ENCODE data around the gene VWA8.

The VWA8 gene

GRCh38 chr13:41960637-41961465 is at the start of gene VWA8:
VWA8 (minus strand) TSS chr13:41961109; CDS start chr13:41961015, 94 bp downstream.
- Histone ChIP-seq H3K9ac (ENCODE audit: low read length in 2 of 2) (peak within 1 kb of the TSS; percentile 88 to 91), H3K27me3 (ENCODE audit: control insufficient read depth in 1 of 2, insufficient read depth in 2 of 2, low read length in 2 of 2) (no peaks in the 10 kb centered on the region), H3K4me1 (ENCODE audit: control insufficient read depth, insufficient read depth, low read length) (peaks cover 3% of the 10 kb centered on the region), H3K27ac (ENCODE audit: low read length) (peak within 1 kb of the TSS; percentile 76), H3K4me3 (ENCODE audit: low read length in 2 of 2) (peak within 1 kb of the TSS; percentile 54 to 87), H3K36me3 (ENCODE audit: control insufficient read depth in 2 of 2, insufficient read depth in 2 of 2, low read length in 2 of 2) (no peaks in the 10 kb centered on the region), H3K9me3 (ENCODE audit: control insufficient read depth in 2 of 2, low read length in 2 of 2) (no peaks in the 10 kb centered on the region)

GRCh38 chr13:42009057-42009456 is 48.1 kb upstream of the VWA8 start:
- H3K9me3 ChIP-seq (ENCODE audit: control insufficient read depth in 2 of 2, low read length in 2 of 2), result no peaks in the 10 kb centered on the region
- H3K27me3 ChIP-seq (ENCODE audit: control insufficient read depth in 1 of 2, insufficient read depth in 2 of 2, low read length in 2 of 2), result no peaks in the 10 kb centered on the region
- no peak overlapping the region for H3K4me3 ChIP-seq (ENCODE audit: low read length in 2 of 2)
- peaks cover 9% of the 10 kb centered on the region for H3K4me1 ChIP-seq (ENCODE audit: control insufficient read depth, insufficient read depth, low read length)
- no peak overlapping the region for H3K27ac ChIP-seq (ENCODE audit: low read length)
- H3K9ac ChIP-seq (ENCODE audit: low read length in 2 of 2), result no peak overlapping the region
- no peaks in the 10 kb centered on the region for H3K36me3 ChIP-seq (ENCODE audit: control insufficient read depth in 2 of 2, insufficient read depth in 2 of 2, low read length in 2 of 2)

GRCh38 chr13:42007844-42008243 is 46.9 kb upstream of the VWA8 start:
- Histone ChIP-seq H3K9me3 (ENCODE audit: control insufficient read depth in 2 of 2, low read length in 2 of 2) (no peaks in the 10 kb centered on the region), H3K27ac (ENCODE audit: low read length) (no peak overlapping the region), H3K4me1 (ENCODE audit: control insufficient read depth, insufficient read depth, low read length) (peaks cover 9% of the 10 kb centered on the region), H3K36me3 (ENCODE audit: control insufficient read depth in 2 of 2, insufficient read depth in 2 of 2, low read length in 2 of 2) (no peaks in the 10 kb centered on the region), H3K4me3 (ENCODE audit: low read length in 2 of 2) (no peak overlapping the region), H3K27me3 (ENCODE audit: control insufficient read depth in 1 of 2, insufficient read depth in 2 of 2, low read length in 2 of 2) (no peaks in the 10 kb centered on the region), H3K9ac (ENCODE audit: low read length in 2 of 2) (no peak overlapping the region)

GRCh38 chr13:42002066-42002465 is 41.2 kb upstream of the VWA8 start:
- no peaks in the 10 kb centered on the region for H3K27me3 ChIP-seq (ENCODE audit: control insufficient read depth in 1 of 2, insufficient read depth in 2 of 2, low read length in 2 of 2)
- H3K4me3 ChIP-seq (ENCODE audit: low read length in 2 of 2), result no peak overlapping the region
- no peaks in the 10 kb centered on the region for H3K36me3 ChIP-seq (ENCODE audit: control insufficient read depth in 2 of 2, insufficient read depth in 2 of 2, low read length in 2 of 2)
- no peaks in the 10 kb centered on the region for H3K9me3 ChIP-seq (ENCODE audit: control insufficient read depth in 2 of 2, low read length in 2 of 2)
- H3K27ac ChIP-seq (ENCODE audit: low read length), result no peak overlapping the region
- no peak overlapping the region for H3K9ac ChIP-seq (ENCODE audit: low read length in 2 of 2)
- H3K4me1 ChIP-seq (ENCODE audit: control insufficient read depth, insufficient read depth, low read length), result peaks cover 5% of the 10 kb centered on the region

GRCh38 chr13:42001580-42001979 is 40.7 kb upstream of the VWA8 start:
- Histone ChIP-seq H3K4me3 (ENCODE audit: low read length in 2 of 2) (peak overlapping the region in 1 of 2 donors; percentile 36), H3K9me3 (ENCODE audit: control insufficient read depth in 2 of 2, low read length in 2 of 2) (no peaks in the 10 kb centered on the region), H3K4me1 (ENCODE audit: control insufficient read depth, insufficient read depth, low read length) (peaks cover 5% of the 10 kb centered on the region), H3K9ac (ENCODE audit: low read length in 2 of 2) (no peak overlapping the region), H3K27me3 (ENCODE audit: control insufficient read depth in 1 of 2, insufficient read depth in 2 of 2, low read length in 2 of 2) (no peaks in the 10 kb centered on the region), H3K27ac (ENCODE audit: low read length) (no peak overlapping the region), H3K36me3 (ENCODE audit: control insufficient read depth in 2 of 2, insufficient read depth in 2 of 2, low read length in 2 of 2) (no peaks in the 10 kb centered on the region)

GRCh38 chr13:42000846-42001245 is 39.9 kb upstream of the VWA8 start:
- no peaks in the 10 kb centered on the region for H3K9me3 ChIP-seq (ENCODE audit: control insufficient read depth in 2 of 2, low read length in 2 of 2)
- no peaks in the 10 kb centered on the region for H3K36me3 ChIP-seq (ENCODE audit: control insufficient read depth in 2 of 2, insufficient read depth in 2 of 2, low read length in 2 of 2)
- H3K27me3 ChIP-seq (ENCODE audit: control insufficient read depth in 1 of 2, insufficient read depth in 2 of 2, low read length in 2 of 2), result no peaks in the 10 kb centered on the region
- no peak overlapping the region for H3K27ac ChIP-seq (ENCODE audit: low read length)
- peaks cover 5% of the 10 kb centered on the region for H3K4me1 ChIP-seq (ENCODE audit: control insufficient read depth, insufficient read depth, low read length)
- no peak overlapping the region for H3K9ac ChIP-seq (ENCODE audit: low read length in 2 of 2)
- no peak overlapping the region for H3K4me3 ChIP-seq (ENCODE audit: low read length in 2 of 2)

GRCh38 chr13:41997396-41997795 is 36.5 kb upstream of the VWA8 start:
- H3K4me1 ChIP-seq (ENCODE audit: control insufficient read depth, insufficient read depth, low read length), result peaks cover 5% of the 10 kb centered on the region
- H3K27me3 ChIP-seq (ENCODE audit: control insufficient read depth in 1 of 2, insufficient read depth in 2 of 2, low read length in 2 of 2), result no peaks in the 10 kb centered on the region
- no peaks in the 10 kb centered on the region for H3K36me3 ChIP-seq (ENCODE audit: control insufficient read depth in 2 of 2, insufficient read depth in 2 of 2, low read length in 2 of 2)
- no peak overlapping the region for H3K9ac ChIP-seq (ENCODE audit: low read length in 2 of 2)
- H3K9me3 ChIP-seq (ENCODE audit: control insufficient read depth in 2 of 2, low read length in 2 of 2), result no peaks in the 10 kb centered on the region
- no peak overlapping the region for H3K27ac ChIP-seq (ENCODE audit: low read length)
- no peak overlapping the region for H3K4me3 ChIP-seq (ENCODE audit: low read length in 2 of 2)

- no peaks in the 10 kb centered on the region for H3K36me3 ChIP-seq (ENCODE audit: control insufficient read depth in 2 of 2, insufficient read depth in 2 of 2, low read length in 2 of 2)
- H3K4me3 ChIP-seq (ENCODE audit: low read length in 2 of 2), result no peak overlapping the region
- H3K27me3 ChIP-seq (ENCODE audit: control insufficient read depth in 1 of 2, insufficient read depth in 2 of 2, low read length in 2 of 2), result no peaks in the 10 kb centered on the region
- H3K4me1 ChIP-seq (ENCODE audit: control insufficient read depth, insufficient read depth, low read length), result no peaks in the 10 kb centered on the region
- H3K27ac ChIP-seq (ENCODE audit: low read length), result no peak overlapping the region
- H3K9me3 ChIP-seq (ENCODE audit: control insufficient read depth in 2 of 2, low read length in 2 of 2), result no peaks in the 10 kb centered on the region
- H3K9ac ChIP-seq (ENCODE audit: low read length in 2 of 2), result no peak overlapping the region
Observed at GRCh38 chr13:41995946-41996345, 35.0 kb upstream of the VWA8 start.

GRCh38 chr13:41995336-41995735 is 34.4 kb upstream of the VWA8 start:
- Histone ChIP-seq H3K9ac (ENCODE audit: low read length in 2 of 2) (no peak overlapping the region), H3K9me3 (ENCODE audit: control insufficient read depth in 2 of 2, low read length in 2 of 2) (no peaks in the 10 kb centered on the region), H3K27me3 (ENCODE audit: control insufficient read depth in 1 of 2, insufficient read depth in 2 of 2, low read length in 2 of 2) (no peaks in the 10 kb centered on the region), H3K4me3 (ENCODE audit: low read length in 2 of 2) (no peak overlapping the region), H3K27ac (ENCODE audit: low read length) (no peak overlapping the region), H3K4me1 (ENCODE audit: control insufficient read depth, insufficient read depth, low read length) (no peaks in the 10 kb centered on the region), H3K36me3 (ENCODE audit: control insufficient read depth in 2 of 2, insufficient read depth in 2 of 2, low read length in 2 of 2) (no peaks in the 10 kb centered on the region)

- Histone ChIP-seq H3K36me3 (ENCODE audit: control insufficient read depth in 2 of 2, insufficient read depth in 2 of 2, low read length in 2 of 2) (no peaks in the 10 kb centered on the region), H3K4me1 (ENCODE audit: control insufficient read depth, insufficient read depth, low read length) (no peaks in the 10 kb centered on the region)
Observed at GRCh38 chr13:41994696-41995095, 33.8 kb upstream of the VWA8 start.

GRCh38 chr13:41991936-41992335 is 31.0 kb upstream of the VWA8 start:
- Histone ChIP-seq H3K9ac (ENCODE audit: low read length in 2 of 2) (no peak overlapping the region), H3K4me3 (ENCODE audit: low read length in 2 of 2) (no peak overlapping the region), H3K36me3 (ENCODE audit: control insufficient read depth in 2 of 2, insufficient read depth in 2 of 2, low read length in 2 of 2) (no peaks in the 10 kb centered on the region), H3K27me3 (ENCODE audit: control insufficient read depth in 1 of 2, insufficient read depth in 2 of 2, low read length in 2 of 2) (no peaks in the 10 kb centered on the region), H3K4me1 (ENCODE audit: control insufficient read depth, insufficient read depth, low read length) (no peaks in the 10 kb centered on the region), H3K9me3 (ENCODE audit: control insufficient read depth in 2 of 2, low read length in 2 of 2) (no peaks in the 10 kb centered on the region), H3K27ac (ENCODE audit: low read length) (no peak overlapping the region)

More at GRCh38 chr13:41994696-41995095, 33.8 kb upstream of the VWA8 start:
- Histone ChIP-seq H3K27ac (ENCODE audit: low read length) (no peak overlapping the region), H3K9me3 (ENCODE audit: control insufficient read depth in 2 of 2, low read length in 2 of 2) (no peaks in the 10 kb centered on the region), H3K27me3 (ENCODE audit: control insufficient read depth in 1 of 2, insufficient read depth in 2 of 2, low read length in 2 of 2) (no peaks in the 10 kb centered on the region), H3K9ac (ENCODE audit: low read length in 2 of 2) (no peak overlapping the region), H3K4me3 (ENCODE audit: low read length in 2 of 2) (no peak overlapping the region)

All from stomach smooth muscle (tissue), 2 donors.